Stimulated activated naive CD8-positive, alpha-beta T cell treated with anti-CD3 and anti-CD28 coated beads, Interleukin-15, amount 100 ng/mL, for 72 hours (primary cell): ENCODE measurements around the gene CDH4.
A peak's percentile ranks its signal among the peaks of the same experiment; 100 is the strongest.

ENCODE experiments used
- ATAC-seq: fragments of 150-1000 bp; cut with Tn5 transposase; 2 replicates; pipeline ENCODE4 v1.10.0; 2021; ENCODE audit warnings: mild to moderate bottlenecking, moderate library complexity
- DNase-seq, 2 donors: peaks; one replicate each; pipeline ENCODE4 v3.0.0; 2021 to 2022
- H3K27ac Mint-ChIP-seq, 2 donors: one replicate each; pipeline ENCODE4 v1.8.0; 2022; ENCODE audit warnings: mild to moderate bottlenecking in 2 of 2, mixed read lengths in 2 of 2, moderate library complexity in 2 of 2
- H3K27me3 Mint-ChIP-seq: one replicate; pipeline ENCODE4 v1.8.0; 2022; ENCODE audit warnings: mixed read lengths
- H3K4me1 Mint-ChIP-seq: one replicate; pipeline ENCODE4 v1.8.0; 2022; ENCODE audit warnings: mild to moderate bottlenecking, mixed read lengths
- H3K4me3 Mint-ChIP-seq, 2 donors: one replicate each; pipeline ENCODE4 v1.8.0; 2022; ENCODE audit warnings: mild to moderate bottlenecking in 2 of 2, mixed read lengths in 2 of 2, moderate library complexity in 1 of 2
- H3K9me3 Mint-ChIP-seq, 2 donors: one replicate each; pipeline ENCODE4 v1.8.0; 2022; ENCODE audit warnings: mixed read lengths in 2 of 2

Gene CDH4

DNA sequence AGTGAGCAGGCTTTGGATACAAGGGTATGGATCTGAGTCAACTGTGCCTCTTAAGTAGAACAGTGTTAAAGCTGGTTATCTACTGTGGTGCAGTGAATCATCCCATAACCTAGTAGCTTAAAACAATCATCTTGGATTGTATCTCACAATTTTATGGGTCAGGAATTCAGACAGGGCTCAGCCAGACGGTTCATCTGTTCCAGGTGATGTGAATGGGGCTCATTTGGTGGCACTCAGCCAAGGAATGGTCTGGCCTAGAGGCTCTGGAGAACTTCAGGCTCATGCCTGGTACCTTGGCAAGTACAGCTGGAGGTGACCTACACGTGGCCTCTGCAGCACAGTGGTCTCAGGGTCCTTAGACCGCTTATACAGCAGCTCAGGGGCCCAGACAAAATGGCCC, 11.2 kb upstream of the CDH4 start:
- Mint-ChIP-seq H3K4me3 (no peak overlapping the region), H3K9me3 (peaks cover 14 to 34% of the 10 kb centered on the region in 2 donors), H3K27ac (no peak overlapping the region), H3K4me1 (no peaks in the 10 kb centered on the region), H3K27me3 (peaks cover 28% of the 10 kb centered on the region)
- ATAC-seq (no peak), DNase-seq (no peak)

DNA sequence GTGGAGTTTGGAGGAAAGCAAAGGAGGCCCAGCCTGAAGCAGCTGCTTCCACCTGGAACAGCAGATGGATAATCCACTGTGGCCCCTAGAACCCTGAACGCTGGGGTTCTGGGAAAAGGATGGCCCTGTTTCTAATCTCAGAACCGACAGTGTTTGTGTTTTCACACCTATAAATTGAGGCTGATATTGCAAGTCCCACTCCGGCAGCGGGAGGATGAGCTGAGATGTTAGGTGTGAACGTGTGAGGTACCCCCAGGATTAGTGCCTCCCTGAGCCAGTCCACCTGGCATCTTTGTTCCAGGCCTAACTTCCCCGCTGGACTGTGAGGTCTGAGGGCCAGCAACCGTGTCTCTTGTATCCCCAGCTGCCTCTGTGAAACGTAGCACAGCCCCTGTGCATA, 7.8 kb upstream of the CDH4 start:
- Mint-ChIP-seq H3K27ac (no peak overlapping the region), H3K4me3 (no peak overlapping the region), H3K9me3 (peaks cover 9 to 24% of the 10 kb centered on the region in 2 donors), H3K4me1 (no peaks in the 10 kb centered on the region), H3K27me3 (peaks cover 41% of the 10 kb centered on the region)
- no peak for DNase-seq
- ATAC-seq, result no peak

DNA sequence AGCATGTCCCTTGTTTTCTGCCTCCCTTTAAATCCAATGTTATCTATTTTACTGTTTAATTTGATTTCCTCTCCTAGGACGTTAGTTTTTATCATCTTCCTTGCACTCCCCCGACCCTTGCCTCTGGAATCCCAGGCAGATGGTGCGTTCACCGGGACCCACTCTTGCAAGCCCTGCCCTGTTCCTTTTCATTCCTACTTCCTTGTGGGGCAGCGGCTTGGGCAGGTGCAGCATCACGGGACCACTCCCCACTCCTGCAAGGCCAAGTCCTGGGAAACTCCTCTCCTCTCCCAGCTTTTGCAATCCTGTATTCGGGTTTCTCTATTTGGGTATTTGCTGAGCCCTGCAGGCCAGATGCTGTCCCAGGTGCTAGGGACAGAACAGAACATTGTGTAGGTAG, 5.8 kb upstream of the CDH4 start:
- peaks cover 6 to 7% of the 10 kb centered on the region in 2 donors for H3K9me3 Mint-ChIP-seq
- H3K27me3 Mint-ChIP-seq, result peaks cover 55% of the 10 kb centered on the region
- peak overlapping the region; percentile 31 to 55 for H3K27ac Mint-ChIP-seq
- no peak overlapping the region for H3K4me3 Mint-ChIP-seq
- DNase-seq, result no peak
- ATAC-seq, result no peak
- H3K4me1 Mint-ChIP-seq, result no peaks in the 10 kb centered on the region

DNA sequence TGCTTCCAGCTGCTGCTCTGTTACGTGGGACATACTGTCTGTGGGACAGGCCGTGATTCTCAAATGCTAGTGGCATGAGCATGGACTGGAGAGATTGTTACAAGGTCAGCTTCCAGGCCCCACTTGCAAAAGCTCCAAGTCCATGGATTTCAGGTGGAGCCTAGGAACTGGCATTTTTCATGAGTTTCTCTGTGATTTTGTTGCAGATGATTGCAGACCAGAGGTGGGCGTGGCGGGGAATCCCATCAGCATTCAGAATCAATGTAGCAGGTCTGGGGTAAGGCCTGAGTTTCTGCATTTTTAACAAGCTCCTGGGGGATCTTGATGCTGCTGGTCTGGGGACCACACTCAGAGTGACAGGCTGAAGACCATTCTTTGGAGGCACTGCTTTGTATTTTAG, 2.4 kb upstream of the CDH4 start:
- H3K27ac Mint-ChIP-seq, result no peak overlapping the region
- H3K4me3 Mint-ChIP-seq, result no peak overlapping the region
- no peaks in the 10 kb centered on the region for H3K9me3 Mint-ChIP-seq
- H3K4me1 Mint-ChIP-seq, result no peaks in the 10 kb centered on the region
- ATAC-seq, result no peak
- no peak for DNase-seq
- peaks cover 72% of the 10 kb centered on the region for H3K27me3 Mint-ChIP-seq

DNA sequence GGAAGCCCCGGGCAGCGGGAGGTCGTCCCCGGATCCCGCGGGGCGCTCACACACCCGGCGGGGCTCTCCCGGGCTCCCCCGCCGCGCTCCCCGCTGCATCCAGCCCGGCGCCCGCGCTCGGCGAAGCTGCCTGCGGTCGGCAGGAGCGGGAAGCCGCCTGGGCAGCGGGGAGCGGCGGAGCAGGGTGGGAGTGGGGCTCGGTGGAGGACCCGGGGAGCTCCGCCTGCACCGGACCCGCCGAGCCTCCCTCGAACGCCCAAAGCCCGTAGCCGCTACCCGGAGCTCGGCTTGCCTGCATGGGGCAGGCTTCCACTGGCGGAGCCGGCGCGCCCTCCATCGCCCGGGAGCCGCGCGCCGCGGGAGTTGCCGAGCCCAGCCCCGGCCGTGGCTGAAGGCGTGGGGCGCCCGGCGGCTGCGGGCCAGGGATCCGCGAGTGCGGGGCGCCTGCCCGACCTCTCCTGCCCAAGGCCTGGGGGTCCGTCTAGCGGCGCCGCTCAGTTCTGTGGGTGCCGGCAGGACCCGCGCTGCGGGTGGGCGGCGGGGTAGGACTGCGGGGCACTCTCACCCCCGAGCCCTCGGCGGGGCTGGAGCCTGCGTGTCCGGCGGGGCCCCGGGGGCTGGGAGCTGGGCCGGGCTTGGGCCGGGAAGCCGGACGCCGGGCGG, 671 bp downstream of the CDH4 start:
- no peak overlapping the region for H3K4me3 Mint-ChIP-seq
- peak; percentile 62 for ATAC-seq
- H3K4me1 Mint-ChIP-seq, result no peaks in the 10 kb centered on the region

DNA sequence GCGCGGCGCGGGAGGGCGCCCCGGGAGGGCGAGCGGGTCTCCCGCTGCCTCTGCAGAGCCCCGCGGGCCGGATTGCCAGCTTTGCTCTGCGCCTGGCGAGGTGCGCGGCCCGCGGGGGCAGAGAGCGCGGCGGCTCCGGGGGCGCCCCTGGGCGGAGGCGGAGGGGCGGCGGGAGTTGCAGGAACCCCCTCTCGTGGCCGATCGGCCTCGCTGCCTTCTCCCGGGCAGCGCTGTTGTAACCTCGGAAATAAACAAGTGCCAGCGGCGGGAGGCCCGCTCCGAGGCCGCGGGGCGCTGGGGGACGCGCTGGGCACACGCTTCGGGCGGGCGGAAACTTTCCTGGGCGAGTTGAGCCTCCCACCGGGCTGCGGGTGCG, 1.2 kb downstream of the CDH4 start:
- Mint-ChIP-seq H3K9me3 (no peaks in the 10 kb centered on the region), H3K27ac (no peak overlapping the region), H3K4me3 (no peak overlapping the region), H3K27me3 (peaks cover 74% of the 10 kb centered on the region), H3K4me1 (no peaks in the 10 kb centered on the region)
- DNase-seq, result peak in 1 of 2 donors; percentile 3
- ATAC-seq, result peak; percentile 41

More for the DNA sequence above, 671 bp downstream of the CDH4 start:
- DNase-seq, result no peak
- Mint-ChIP-seq H3K9me3 (no peaks in the 10 kb centered on the region), H3K27ac (no peak overlapping the region), H3K27me3 (peaks cover 79% of the 10 kb centered on the region)

DNA sequence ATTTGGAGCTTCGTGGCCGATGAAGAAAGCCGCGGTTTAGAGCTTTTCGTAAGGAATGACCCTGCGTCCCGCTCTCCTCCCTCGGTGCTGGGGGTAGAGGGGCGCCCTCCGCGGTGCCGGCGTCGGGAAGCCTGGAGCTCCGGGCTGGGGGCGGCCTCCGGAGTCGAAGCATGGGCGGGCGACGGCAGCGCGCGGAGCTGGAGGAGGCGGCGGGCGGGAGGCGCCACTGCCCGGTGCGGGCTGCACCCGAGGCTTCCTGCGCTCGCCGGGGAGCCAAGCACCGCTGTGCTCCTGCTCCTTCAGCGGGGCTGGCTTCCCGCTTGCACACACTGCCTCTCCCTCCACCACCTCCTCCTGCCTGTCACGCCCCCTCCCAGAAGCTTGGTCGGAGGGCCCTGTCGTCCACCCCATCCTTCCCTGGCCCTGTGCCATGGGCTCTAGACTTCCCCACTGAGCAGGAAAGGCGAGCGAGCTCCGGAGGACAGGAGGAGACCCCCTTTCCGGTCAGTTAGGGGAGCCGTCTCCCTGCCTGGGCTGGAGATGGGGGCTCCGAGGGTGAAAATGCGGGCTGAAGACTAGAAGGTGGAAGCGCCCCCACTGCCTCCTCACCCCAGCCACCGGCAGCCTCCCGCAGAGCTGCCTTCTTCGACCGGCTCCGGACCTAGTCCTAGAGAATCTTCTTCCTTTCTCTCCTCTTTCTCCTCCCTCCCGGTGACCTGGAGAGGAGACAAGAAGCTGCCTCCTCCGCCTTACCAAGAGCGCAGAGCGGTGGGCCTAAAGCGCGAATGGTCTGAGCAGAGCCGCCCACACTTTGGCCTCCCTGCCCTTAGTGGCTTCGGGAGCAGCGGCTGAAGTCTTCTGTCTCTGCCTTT, 1.8 kb downstream of the CDH4 start:
- peak overlapping the region; percentile 7 to 32 for H3K4me3 Mint-ChIP-seq
- peaks cover 0 to 4% of the 10 kb centered on the region in 2 donors for H3K9me3 Mint-ChIP-seq
- no peaks in the 10 kb centered on the region for H3K4me1 Mint-ChIP-seq
- peaks cover 68% of the 10 kb centered on the region for H3K27me3 Mint-ChIP-seq
- ATAC-seq (peak; percentile 11), DNase-seq (no peak)
- H3K27ac Mint-ChIP-seq, result no peak overlapping the region

DNA sequence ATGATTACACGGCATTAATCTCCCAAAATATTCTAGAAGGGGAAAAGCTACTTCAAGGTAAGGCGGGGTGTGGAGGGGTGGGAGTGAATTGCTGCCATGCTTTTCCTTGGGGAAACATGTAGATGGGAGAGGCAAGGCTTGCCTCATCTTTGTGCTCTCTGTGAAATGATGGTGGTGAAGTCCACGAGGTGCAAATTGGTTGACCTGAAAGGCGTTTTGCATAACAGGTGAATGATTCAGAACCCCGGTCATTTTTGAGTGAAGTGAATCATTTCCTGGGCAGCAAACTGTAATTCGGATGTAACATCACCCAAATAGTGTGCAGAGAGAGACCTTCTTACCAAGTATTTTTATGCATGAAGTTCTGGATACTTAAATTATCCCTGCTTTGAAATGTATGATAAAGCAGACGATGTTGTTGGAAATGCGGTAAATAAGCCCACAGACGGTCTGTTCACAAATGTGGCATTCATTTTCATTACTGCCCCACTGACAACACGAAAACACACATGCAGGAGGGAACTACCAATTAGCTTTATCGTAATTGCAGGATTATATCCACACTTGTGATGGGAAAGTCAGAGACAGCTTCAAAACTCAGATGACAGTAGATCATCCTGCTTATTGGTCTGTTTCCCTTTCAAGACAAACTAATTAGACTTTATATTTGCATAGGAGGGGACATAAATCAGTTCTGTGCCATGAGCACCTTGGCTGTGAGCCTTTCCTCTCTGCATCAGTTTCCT, 3.0 kb downstream of the CDH4 start:
- H3K4me3 Mint-ChIP-seq, result no peak overlapping the region
- no peak overlapping the region for H3K27ac Mint-ChIP-seq
- peaks cover 56% of the 10 kb centered on the region for H3K27me3 Mint-ChIP-seq
- ATAC-seq, result no peak
- peaks cover 0 to 14% of the 10 kb centered on the region in 2 donors for H3K9me3 Mint-ChIP-seq
- no peak for DNase-seq
- H3K4me1 Mint-ChIP-seq, result no peaks in the 10 kb centered on the region

DNA sequence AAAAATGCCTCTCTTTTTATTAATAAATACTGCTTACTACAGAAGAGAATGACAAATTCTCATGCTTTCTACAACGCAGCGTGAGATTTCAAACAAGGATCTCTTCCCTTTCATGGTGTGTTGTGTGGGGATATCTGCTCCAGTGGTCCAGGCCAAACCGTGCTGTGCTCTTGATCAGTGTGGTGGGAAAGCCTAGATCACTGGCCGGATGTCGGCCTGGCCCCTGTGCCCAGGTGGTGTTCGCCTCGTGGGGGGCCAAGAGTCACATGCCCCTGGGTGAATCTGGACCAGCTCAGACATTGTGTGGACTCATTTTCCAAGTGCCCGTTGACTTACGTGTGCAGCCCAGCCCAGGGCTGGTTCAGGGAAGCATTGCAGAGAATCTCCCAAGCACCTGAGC, 4.3 kb downstream of the CDH4 start:
- H3K9me3 Mint-ChIP-seq, result peaks cover 0 to 15% of the 10 kb centered on the region in 2 donors
- DNase-seq (no peak), ATAC-seq (no peak)
- peaks cover 43% of the 10 kb centered on the region for H3K27me3 Mint-ChIP-seq
- H3K4me1 Mint-ChIP-seq, result no peaks in the 10 kb centered on the region
- no peak overlapping the region for H3K27ac Mint-ChIP-seq
- H3K4me3 Mint-ChIP-seq, result no peak overlapping the region

DNA sequence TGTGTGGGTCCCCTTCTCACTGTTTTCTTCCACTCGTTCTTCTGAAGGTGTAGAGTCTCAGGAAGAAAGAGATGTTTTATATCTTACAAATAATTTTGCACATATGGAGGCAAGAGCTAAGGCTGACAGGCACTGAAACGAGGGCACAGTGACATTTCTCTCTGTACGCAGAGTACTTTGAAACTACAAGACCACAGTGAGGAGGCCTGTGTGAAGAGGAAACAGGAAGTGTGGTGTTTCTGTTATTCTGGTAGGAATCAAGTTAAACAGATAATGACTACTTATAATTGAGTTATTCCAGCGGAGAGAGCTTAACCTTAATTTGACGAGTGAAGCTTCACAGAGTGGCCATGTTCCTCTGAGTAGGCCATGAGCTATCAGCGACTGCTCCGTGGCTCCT, 4.8 kb downstream of the CDH4 start:
- Mint-ChIP-seq H3K9me3 (peaks cover 0 to 15% of the 10 kb centered on the region in 2 donors), H3K4me1 (no peaks in the 10 kb centered on the region), H3K4me3 (no peak overlapping the region), H3K27ac (no peak overlapping the region), H3K27me3 (peaks cover 43% of the 10 kb centered on the region)
- ATAC-seq, result no peak
- DNase-seq, result no peak

DNA sequence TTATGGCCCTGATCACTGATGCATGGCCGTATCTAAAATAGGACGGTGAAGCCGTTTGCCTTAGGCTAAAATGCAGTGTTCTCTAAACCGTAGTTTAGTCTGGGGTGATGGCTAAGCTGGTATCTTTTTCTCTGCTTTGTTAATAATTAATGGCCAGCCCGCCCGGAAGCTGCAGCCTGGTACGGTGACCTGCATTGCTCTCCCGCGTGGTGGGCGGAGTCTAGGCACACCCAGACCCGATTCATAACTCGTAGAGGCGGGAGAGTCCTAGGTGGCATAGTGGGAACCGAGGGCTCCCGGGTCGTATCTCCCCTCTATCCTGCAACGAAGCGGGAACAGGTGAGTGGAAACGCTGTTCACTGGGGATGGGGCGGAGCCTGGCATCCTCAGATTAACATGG, 5.5 kb downstream of the CDH4 start:
- H3K4me1 Mint-ChIP-seq, result no peaks in the 10 kb centered on the region
- ATAC-seq, result no peak
- no peak overlapping the region for H3K4me3 Mint-ChIP-seq
- H3K27ac Mint-ChIP-seq, result no peak overlapping the region
- no peak for DNase-seq
- peaks cover 49% of the 10 kb centered on the region for H3K27me3 Mint-ChIP-seq
- H3K9me3 Mint-ChIP-seq, result peaks cover 0 to 15% of the 10 kb centered on the region in 2 donors

DNA sequence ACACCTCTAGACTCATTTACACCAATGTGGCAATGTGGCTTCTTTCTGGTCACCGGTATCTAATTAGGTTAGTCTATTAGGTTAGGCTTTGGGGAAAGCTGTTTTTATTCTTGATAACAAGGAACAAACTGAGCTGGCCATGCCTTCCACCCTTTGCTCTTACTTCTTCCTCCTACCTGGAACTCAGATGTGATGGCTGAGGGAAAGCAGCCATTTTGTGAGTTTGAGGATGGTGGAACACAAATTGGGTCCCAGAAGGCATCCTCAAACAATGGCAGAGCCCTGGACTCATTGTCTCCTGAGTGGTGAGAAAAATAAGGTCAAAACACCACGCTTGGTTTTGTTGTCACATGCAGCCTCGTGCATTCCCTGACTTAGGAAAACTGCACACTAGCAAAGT, 7.7 kb downstream of the CDH4 start:
- ATAC-seq (no peak), DNase-seq (no peak)
- H3K27me3 Mint-ChIP-seq, result peaks cover 51% of the 10 kb centered on the region
- H3K27ac Mint-ChIP-seq, result no peak overlapping the region
- H3K9me3 Mint-ChIP-seq, result peaks cover 0 to 15% of the 10 kb centered on the region in 2 donors
- no peaks in the 10 kb centered on the region for H3K4me1 Mint-ChIP-seq
- H3K4me3 Mint-ChIP-seq, result no peak overlapping the region

DNA sequence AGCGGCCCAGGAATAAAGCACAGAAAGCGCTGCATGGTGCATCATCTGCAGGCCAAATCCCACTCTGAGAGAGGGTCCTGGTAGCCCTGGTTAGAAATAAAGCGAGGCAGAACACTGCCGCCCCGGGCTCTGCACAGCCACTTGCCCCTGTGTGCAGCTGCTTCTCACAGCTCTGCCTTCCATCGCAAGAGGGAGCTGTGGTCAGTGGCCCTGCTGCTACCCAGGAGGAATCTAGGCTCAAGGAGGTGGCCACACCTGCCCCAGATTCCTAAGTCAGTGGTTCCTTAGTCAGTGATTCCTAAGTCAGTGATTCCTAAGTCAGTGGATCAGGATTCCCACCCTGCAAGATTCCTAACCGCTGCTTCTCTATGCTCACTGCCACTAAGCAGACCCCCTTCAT, 8.8 kb downstream of the CDH4 start:
- DNase-seq, result no peak
- Mint-ChIP-seq H3K4me3 (no peak overlapping the region), H3K27ac (no peak overlapping the region), H3K9me3 (peaks cover 0 to 15% of the 10 kb centered on the region in 2 donors), H3K4me1 (no peaks in the 10 kb centered on the region), H3K27me3 (peaks cover 39% of the 10 kb centered on the region)
- ATAC-seq, result no peak

DNA sequence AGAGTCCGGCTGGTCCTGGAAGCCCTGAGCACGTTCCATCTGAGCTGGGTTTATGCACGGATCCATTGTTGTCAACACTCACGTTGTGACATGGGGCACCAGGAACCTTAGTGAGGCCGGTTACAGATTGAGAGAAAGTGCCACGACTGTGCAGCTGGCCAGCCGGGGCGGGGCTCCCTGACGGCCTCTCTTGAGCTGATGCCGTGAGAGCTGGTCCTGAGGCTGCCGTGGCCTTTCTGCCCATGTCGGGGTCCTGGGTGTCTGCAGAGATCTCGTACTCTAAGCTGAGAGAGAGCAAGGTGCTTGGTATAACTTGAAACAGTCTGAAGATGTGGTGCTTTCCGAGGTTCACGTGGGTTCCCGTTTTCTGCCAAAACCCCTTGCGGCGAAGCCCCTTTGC, 10.0 kb downstream of the CDH4 start:
- H3K9me3 Mint-ChIP-seq, result peaks cover 0 to 15% of the 10 kb centered on the region in 2 donors
- no peak overlapping the region for H3K27ac Mint-ChIP-seq
- H3K4me3 Mint-ChIP-seq, result no peak overlapping the region
- no peaks in the 10 kb centered on the region for H3K4me1 Mint-ChIP-seq
- DNase-seq, result no peak
- ATAC-seq, result no peak
- H3K27me3 Mint-ChIP-seq, result peaks cover 29% of the 10 kb centered on the region

DNA sequence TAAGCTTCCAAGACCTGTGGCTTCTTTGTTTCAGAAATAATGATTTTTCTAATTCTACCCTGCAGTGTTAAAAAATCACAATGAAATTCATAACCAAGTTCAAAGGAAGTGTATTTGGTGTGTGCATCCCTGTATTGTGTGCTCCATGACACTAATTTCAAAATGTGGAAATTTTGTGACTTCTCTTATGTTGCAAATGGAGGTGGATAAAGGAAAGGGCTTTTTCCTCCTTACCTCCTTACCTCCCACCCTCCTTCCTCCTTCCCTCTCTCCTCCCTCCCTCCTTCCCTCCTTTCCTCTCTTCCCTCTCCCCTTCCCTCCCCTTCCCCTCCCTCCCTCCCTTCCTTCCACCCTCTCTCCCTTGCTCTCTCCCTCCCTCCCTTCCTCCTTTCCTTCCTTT, 10.5 kb downstream of the CDH4 start:
- Mint-ChIP-seq H3K9me3 (peaks cover 0 to 15% of the 10 kb centered on the region in 2 donors), H3K27me3 (peaks cover 25% of the 10 kb centered on the region), H3K4me3 (no peak overlapping the region), H3K4me1 (no peaks in the 10 kb centered on the region), H3K27ac (no peak overlapping the region)
- DNase-seq, result no peak
- ATAC-seq, result no peak
